Thyroid gland (tissue), 4 donors: ENCODE measurements around the gene ARHGAP36.

Experiments
- POLR2A ChIP-seq, 2 donors: fragments of 450-650 bp; IDR thresholded peaks; one replicate each; pipeline ENCODE4 v1.6.1; 2017; ENCODE audit warnings: antibody characterized with exemption in 2 of 2, mild to moderate bottlenecking in 2 of 2, moderate library complexity in 1 of 2
- TF ChIP-seq, protein P1 (sequence below), 6 experiments: fragments of 200-600 bp in 3 of 6; fragments of 450-650 bp in 3 of 6; sonication (generic) in 3 of 6; IDR thresholded peaks; one replicate each; pipeline ENCODE4 v1.5.1; 2016 to 2019; ENCODE audit warnings: antibody characterized with exemption in 6 of 6, mild to moderate bottlenecking in 2 of 6, inconsistent platforms in 1 of 6, moderate library complexity in 1 of 6

DNA sequence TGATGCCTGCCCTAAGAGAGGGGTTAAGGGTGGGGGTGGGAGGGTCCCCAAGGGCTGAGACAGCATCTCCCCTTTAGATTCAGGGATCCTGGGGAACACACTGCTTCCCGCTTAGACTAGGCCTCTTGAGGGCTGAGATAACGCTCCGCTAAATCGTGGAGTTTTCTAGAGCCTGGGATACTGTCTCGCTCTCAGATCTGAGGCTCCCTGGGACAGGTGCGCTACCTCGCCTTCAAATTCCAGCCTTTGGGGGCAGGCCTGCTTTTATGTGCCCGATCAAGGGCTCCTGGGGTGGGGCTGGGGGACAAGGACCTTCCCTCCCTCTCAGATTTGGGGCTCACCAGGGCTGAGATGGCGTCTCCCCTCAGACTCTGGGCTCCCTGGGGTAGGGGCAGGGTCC is 440 bp upstream of the ARHGAP36 start:
- TF ChIP-seq, protein P1, sequence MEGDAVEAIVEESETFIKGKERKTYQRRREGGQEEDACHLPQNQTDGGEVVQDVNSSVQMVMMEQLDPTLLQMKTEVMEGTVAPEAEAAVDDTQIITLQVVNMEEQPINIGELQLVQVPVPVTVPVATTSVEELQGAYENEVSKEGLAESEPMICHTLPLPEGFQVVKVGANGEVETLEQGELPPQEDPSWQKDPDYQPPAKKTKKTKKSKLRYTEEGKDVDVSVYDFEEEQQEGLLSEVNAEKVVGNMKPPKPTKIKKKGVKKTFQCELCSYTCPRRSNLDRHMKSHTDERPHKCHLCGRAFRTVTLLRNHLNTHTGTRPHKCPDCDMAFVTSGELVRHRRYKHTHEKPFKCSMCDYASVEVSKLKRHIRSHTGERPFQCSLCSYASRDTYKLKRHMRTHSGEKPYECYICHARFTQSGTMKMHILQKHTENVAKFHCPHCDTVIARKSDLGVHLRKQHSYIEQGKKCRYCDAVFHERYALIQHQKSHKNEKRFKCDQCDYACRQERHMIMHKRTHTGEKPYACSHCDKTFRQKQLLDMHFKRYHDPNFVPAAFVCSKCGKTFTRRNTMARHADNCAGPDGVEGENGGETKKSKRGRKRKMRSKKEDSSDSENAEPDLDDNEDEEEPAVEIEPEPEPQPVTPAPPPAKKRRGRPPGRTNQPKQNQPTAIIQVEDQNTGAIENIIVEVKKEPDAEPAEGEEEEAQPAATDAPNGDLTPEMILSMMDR (IDR thresholded peaks at IDR 0.05) = no peak
- TF ChIP-seq POLR2A (IDR thresholded peaks at IDR 0.05) = no peak
